CD8-positive, alpha-beta memory T cell (primary cell): ENCODE results near the gene GNPDA1. TPM values are rescaled to one million over a fixed set of nuclear protein-coding genes. Genes with fewer than 3 reads are reported as not detected.

Experiments used
- CTCF ChIA-PET: fragments of 350-600 bp; sonication (Branson Sonifier 250); formaldehyde crosslinking; loops from one replicate; lab custom pipeline; 2021; ENCODE audit warnings: antibody characterized with exemption; lab: Charles Lee
- POLR2A ChIA-PET: fragments of 350-600 bp; sonication (Branson Sonifier 250); formaldehyde crosslinking; loops from one replicate; lab custom pipeline; 2021; ENCODE audit warnings: antibody characterized with exemption; lab: Charles Lee
- DNase-seq, 5 donors: peaks; one replicate each; pipeline versions ENCODE4 v3.0.0 to v3.0.0-alpha.2; 2020 to 2022; ENCODE audit warnings: mixed read lengths in 1 of 5
- H3K27ac ChIP-seq: one replicate; pipeline ENCODE4 v1.7.0; 2013; ENCODE audit warnings: low read depth, mild to moderate bottlenecking, low read length, moderate library complexity
- H3K27me3 ChIP-seq: 2 replicates; pipeline ENCODE4 v1.7.0; 2013; ENCODE audit warnings: low read length, mild to moderate bottlenecking; ENCODE audit not compliant: insufficient read depth, poor library complexity, severe bottlenecking
- H3K36me3 ChIP-seq: 2 replicates; pipeline ENCODE4 v1.7.0; 2013; ENCODE audit warnings: mild to moderate bottlenecking, low read length, moderate library complexity; ENCODE audit not compliant: insufficient read depth
- H3K4me1 ChIP-seq: 2 replicates; pipeline ENCODE4 v1.7.0; 2013; ENCODE audit warnings: mild to moderate bottlenecking, low read length, moderate library complexity; ENCODE audit not compliant: insufficient read depth
- H3K4me3 ChIP-seq: 2 replicates; pipeline ENCODE4 v1.7.0; 2013; ENCODE audit warnings: mild to moderate bottlenecking, low read length
- H3K9me3 ChIP-seq: 2 replicates; pipeline ENCODE4 v1.7.0; 2013; ENCODE audit warnings: mild to moderate bottlenecking, low read length
- H3K27ac Mint-ChIP-seq, 8 donors: one replicate each; pipeline ENCODE4 v1.8.0; 2020 to 2021; ENCODE audit warnings: mixed read lengths in 8 of 8, mild to moderate bottlenecking in 6 of 8, inconsistent platforms in 3 of 8, moderate library complexity in 3 of 8
- H3K27me3 Mint-ChIP-seq, 2 donors: one replicate each; pipeline ENCODE4 v1.8.0; 2020 to 2021; ENCODE audit warnings: mixed read lengths in 2 of 2, mild to moderate bottlenecking in 1 of 2, moderate library complexity in 1 of 2
- H3K36me3 Mint-ChIP-seq, 3 donors: one replicate each; pipeline ENCODE4 v1.8.0; 2020 to 2021; ENCODE audit warnings: mixed read lengths in 3 of 3, inconsistent platforms in 1 of 3, mild to moderate bottlenecking in 1 of 3
- H3K4me1 Mint-ChIP-seq, 3 donors: one replicate each; pipeline ENCODE4 v1.8.0; 2020 to 2021; ENCODE audit warnings: mixed read lengths in 3 of 3, inconsistent platforms in 1 of 3, mild to moderate bottlenecking in 1 of 3
- H3K4me3 Mint-ChIP-seq, 7 donors: one replicate each; pipeline ENCODE4 v1.8.0; 2020 to 2021; ENCODE audit warnings: mixed read lengths in 7 of 7, mild to moderate bottlenecking in 6 of 7, moderate library complexity in 4 of 7, inconsistent platforms in 2 of 7
- H3K9me3 Mint-ChIP-seq, 5 donors: one replicate each; pipeline ENCODE4 v1.8.0; 2020 to 2022; ENCODE audit warnings: mixed read lengths in 5 of 5, mild to moderate bottlenecking in 3 of 5, moderate library complexity in 2 of 5, inconsistent platforms in 1 of 5
- polyA plus RNA-seq: library from polyadenylated mRNA; unstranded; fragments of 300-500 nt; fragmentation: Illumina TruSeq; gene quantifications from one replicate; pipeline ENCODE4 v1.2.3, GENCODE V29; 2021
- total RNA-seq, 2 experiments: library from RNA; stranded (reverse); gene quantifications; one replicate each; pipeline ENCODE4 v1.2.3, GENCODE V29; 2021

GNPDA1 gene
- total and polyA plus RNA-seq, 3 experiments from 2014 or later: 32.5 to 70.0 (median 62.4) TPM

GRCh38 chr5:141966963-141967333 is 45.9 kb downstream of the GNPDA1 start:
- Mint-ChIP-seq H3K27me3 (no peaks in the 10 kb centered on the region), H3K4me3 (peak overlapping the region in 1 of 7 donors; percentile 80), H3K4me1 (peaks cover 25 to 38% (median 38%) of the 10 kb centered on the region in 3 donors), H3K36me3 (peaks cover 0 to 11% (median 0%) of the 10 kb centered on the region in 3 donors), H3K9me3 (no peaks in the 10 kb centered on the region), H3K27ac (peak overlapping the region in 1 of 8 donors; percentile 24)
- no peaks in the 10 kb centered on the region for H3K27me3 ChIP-seq
- H3K9me3 ChIP-seq: no peaks in the 10 kb centered on the region
- H3K27ac ChIP-seq: no peak overlapping the region
- peaks cover 16% of the 10 kb centered on the region for H3K4me1 ChIP-seq
- no peaks in the 10 kb centered on the region for H3K36me3 ChIP-seq
- POLR2A ChIA-PET: no interaction called here
- no peak for DNase-seq
- H3K4me3 ChIP-seq: no peak overlapping the region
- CTCF ChIA-PET: interaction anchor here (3.1 to 3.8 kb wide), 3 partner anchors 11 to 265 kb away, joined by 17 to 30 read pairs (median 17); no protein-coding TSS in a partner anchor

- Histone ChIP-seq H3K27ac (no peak overlapping the region), H3K9me3 (no peaks in the 10 kb centered on the region), H3K36me3 (no peaks in the 10 kb centered on the region), H3K4me1 (peaks cover 21% of the 10 kb centered on the region), H3K4me3 (no peak overlapping the region), H3K27me3 (no peaks in the 10 kb centered on the region)
- no peak for DNase-seq
- POLR2A ChIA-PET: no interaction called here
- Mint-ChIP-seq H3K27ac (no peak overlapping the region), H3K4me3 (no peak overlapping the region), H3K4me1 (peaks cover 31 to 44% (median 41%) of the 10 kb centered on the region in 3 donors), H3K36me3 (peaks cover 0 to 11% (median 0%) of the 10 kb centered on the region in 3 donors), H3K9me3 (no peaks in the 10 kb centered on the region), H3K27me3 (no peaks in the 10 kb centered on the region)
- CTCF ChIA-PET: interaction anchor here (3.8 kb wide), 1 partner anchor 11 kb away, joined by 17 read pairs; no protein-coding TSS in a partner anchor
Measured at GRCh38 chr5:141966275-141966962, 46.4 kb downstream of the GNPDA1 start.

GRCh38 chr5:141965071-141965470 is 47.8 kb downstream of the GNPDA1 start:
- Histone ChIP-seq H3K9me3 (no peaks in the 10 kb centered on the region), H3K27me3 (no peaks in the 10 kb centered on the region), H3K27ac (no peak overlapping the region), H3K4me3 (no peak overlapping the region), H3K36me3 (no peaks in the 10 kb centered on the region), H3K4me1 (peaks cover 27% of the 10 kb centered on the region)
- no peak overlapping the region for H3K4me3 Mint-ChIP-seq
- no peaks in the 10 kb centered on the region for H3K27me3 Mint-ChIP-seq
- no peak overlapping the region for H3K27ac Mint-ChIP-seq
- ChIA-PET POLR2A (no interaction called here), CTCF (interaction anchor here (1.0 kb wide), 1 partner anchor 273 kb away, joined by 3 read pairs; no protein-coding TSS in a partner anchor)
- H3K9me3 Mint-ChIP-seq: no peaks in the 10 kb centered on the region
- H3K36me3 Mint-ChIP-seq: peaks cover 0 to 7% (median 0%) of the 10 kb centered on the region in 3 donors
- no peak for DNase-seq
- peaks cover 35 to 50% (median 44%) of the 10 kb centered on the region in 3 donors for H3K4me1 Mint-ChIP-seq

- POLR2A ChIA-PET: no interaction called here
- Histone ChIP-seq H3K27ac (no peak overlapping the region), H3K4me1 (peaks cover 28% of the 10 kb centered on the region), H3K4me3 (no peak overlapping the region), H3K27me3 (no peaks in the 10 kb centered on the region), H3K36me3 (no peaks in the 10 kb centered on the region), H3K9me3 (no peaks in the 10 kb centered on the region)
- Mint-ChIP-seq H3K27ac (no peak overlapping the region), H3K36me3 (no peaks in the 10 kb centered on the region), H3K9me3 (no peaks in the 10 kb centered on the region), H3K4me3 (no peak overlapping the region), H3K4me1 (peaks cover 36 to 48% (median 44%) of the 10 kb centered on the region in 3 donors), H3K27me3 (no peaks in the 10 kb centered on the region)
- DNase-seq: no peak
- CTCF ChIA-PET: interaction anchor here (0.7 to 5.6 kb wide), 8 partner anchors 9 to 299 kb away, joined by 3 to 50 read pairs (median 3); partner anchors contain the start of gene DELE1
Measured at GRCh38 chr5:141963701-141964100, 49.1 kb downstream of the GNPDA1 start.

GRCh38 chr5:141961466-141961865 is 51.4 kb downstream of the GNPDA1 start:
- no peak overlapping the region for H3K27ac ChIP-seq
- Mint-ChIP-seq H3K27ac (peak overlapping the region in 7 of 8 donors; percentile 8 to 92 (median 87)), H3K36me3 (peaks cover 0 to 1% (median 1%) of the 10 kb centered on the region in 3 donors), H3K27me3 (no peaks in the 10 kb centered on the region), H3K9me3 (no peaks in the 10 kb centered on the region), H3K4me1 (peaks cover 42 to 50% (median 48%) of the 10 kb centered on the region in 3 donors), H3K4me3 (peak overlapping the region in 5 of 7 donors; percentile 19 to 76 (median 49))
- DNase-seq: no peak
- H3K4me3 ChIP-seq: peak overlapping the region; percentile 28
- no peaks in the 10 kb centered on the region for H3K27me3 ChIP-seq
- POLR2A ChIA-PET: interaction anchor here (1.3 to 2.6 kb wide), 7 partner anchors 8 to 278 kb away, joined by 4 to 27 read pairs (median 9); partner anchors contain the start of genes DELE1 and RNF14
- CTCF ChIA-PET: interaction anchor here (0.7 to 5.6 kb wide), 46 partner anchors 9 to 311 kb away, joined by 3 to 100 read pairs (median 4); partner anchors contain the start of genes DELE1, FCHSD1, NDFIP1 and PCDH1
- H3K36me3 ChIP-seq: no peaks in the 10 kb centered on the region
- H3K9me3 ChIP-seq: no peaks in the 10 kb centered on the region
- H3K4me1 ChIP-seq: peaks cover 39% of the 10 kb centered on the region

GRCh38 chr5:141960449-141961323 is 52.1 kb downstream of the GNPDA1 start:
- Histone ChIP-seq H3K9me3 (no peaks in the 10 kb centered on the region), H3K4me3 (peak overlapping the region; percentile 28), H3K27me3 (no peaks in the 10 kb centered on the region), H3K4me1 (peaks cover 39% of the 10 kb centered on the region), H3K27ac (no peak overlapping the region), H3K36me3 (no peaks in the 10 kb centered on the region)
- DNase-seq: peak; percentile 82 to 91 (median 84)
- Mint-ChIP-seq H3K27ac (peak overlapping the region; percentile 8 to 92 (median 84)), H3K9me3 (no peaks in the 10 kb centered on the region), H3K36me3 (peaks cover 0 to 3% (median 2%) of the 10 kb centered on the region in 3 donors), H3K27me3 (no peaks in the 10 kb centered on the region), H3K4me1 (peaks cover 42 to 50% (median 48%) of the 10 kb centered on the region in 3 donors), H3K4me3 (peak overlapping the region; percentile 6 to 76 (median 52))
- ChIA-PET POLR2A (interaction anchor here (1.0 to 2.6 kb wide), 11 partner anchors 9 to 324 kb away, joined by 3 to 27 read pairs (median 7); partner anchors contain the start of genes DELE1, FCHSD1, HDAC3 and NDFIP1), CTCF (interaction anchor here (0.7 to 5.6 kb wide), 55 partner anchors 9 to 310 kb away, joined by 3 to 100 read pairs (median 4); partner anchors contain the start of genes DELE1, FCHSD1, NDFIP1 and PCDH1)

- POLR2A ChIA-PET: interaction anchor here (1.0 to 2.6 kb wide), 9 partner anchors 9 to 323 kb away, joined by 3 to 27 read pairs (median 5); partner anchors contain the start of genes DELE1, FCHSD1, HDAC3 and NDFIP1
- no peaks in the 10 kb centered on the region for H3K36me3 ChIP-seq
- no peaks in the 10 kb centered on the region for H3K27me3 ChIP-seq
- no peaks in the 10 kb centered on the region for H3K9me3 ChIP-seq
- Mint-ChIP-seq H3K9me3 (no peaks in the 10 kb centered on the region), H3K27ac (peak overlapping the region in 1 of 8 donors; percentile 14), H3K4me1 (peaks cover 42 to 50% (median 48%) of the 10 kb centered on the region in 3 donors), H3K4me3 (no peak overlapping the region), H3K36me3 (peaks cover 0 to 3% (median 2%) of the 10 kb centered on the region in 3 donors), H3K27me3 (no peaks in the 10 kb centered on the region)
- H3K27ac ChIP-seq: no peak overlapping the region
- peaks cover 39% of the 10 kb centered on the region for H3K4me1 ChIP-seq
- peak in 1 of 5 donors; percentile 47 for DNase-seq
- CTCF ChIA-PET: interaction anchor here (0.8 to 5.6 kb wide), 37 partner anchors 10 to 309 kb away, joined by 3 to 100 read pairs (median 5); partner anchors contain the start of genes DELE1, FCHSD1, NDFIP1 and PCDH1
- H3K4me3 ChIP-seq: no peak overlapping the region
Measured at GRCh38 chr5:141960018-141960417, 52.8 kb downstream of the GNPDA1 start.
